ENCODE results near the gene TEN1.

- TF ChIP-seq EZH2 (IDR thresholded peaks at IDR 0.05) (no peak), POLR2AphosphoS5 (IDR thresholded peaks at IDR 0.05; ENCODE audit: borderline replicate concordance, low read depth, low read length) (no peak), FOXP2 (optimal IDR thresholded peaks at IDR 0.05; ENCODE audit: control extremely low read depth, extremely low read length, insufficient read depth) (no peak)
Observed at GRCh38 chr17:75994802-75995370, 15.8 kb downstream of the TEN1 start.

Measured in SK-N-MC (cell line).